GF-D8 (cell line): ENCODE results near the gene RANBP3.

Source experiments
- DNase-seq: peaks from one replicate; lab custom pipeline; 2025; lab: John Stamatoyannopoulos, UW

RANBP3 gene

GRCh38 chr19:5925830-5926427 is 52.0 kb downstream of the RANBP3 start:
- no peak for DNase-seq

DNA sequence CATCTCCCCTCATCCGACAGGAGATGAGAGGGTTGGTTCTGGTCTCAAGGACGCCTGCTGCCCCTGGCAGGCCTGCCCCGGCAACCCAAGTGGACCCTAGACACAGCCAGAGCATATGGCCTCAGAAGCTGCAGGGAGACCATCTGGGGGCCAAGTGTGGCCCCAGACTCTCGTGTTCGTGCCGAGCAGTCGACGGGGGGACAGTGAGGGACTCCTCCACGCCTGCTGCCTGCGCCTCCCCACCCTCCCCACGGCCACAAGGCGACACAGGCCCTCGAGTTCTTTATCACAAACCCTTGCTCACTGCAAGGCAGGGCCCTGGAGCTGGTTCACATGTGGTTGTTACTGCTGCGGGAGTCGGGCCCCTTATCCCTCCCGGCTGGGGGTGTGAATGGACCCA is 54.6 kb downstream of the RANBP3 start:
- no peak for DNase-seq

GRCh38 chr19:5922161-5922545 is 55.8 kb downstream of the RANBP3 start:
- DNase-seq: no peak

GRCh38 chr19:5921516-5922160 is 56.3 kb downstream of the RANBP3 start:
- no peak for DNase-seq

GRCh38 chr19:5918463-5919079 is 59.4 kb downstream of the RANBP3 start:
- no peak for DNase-seq

DNA sequence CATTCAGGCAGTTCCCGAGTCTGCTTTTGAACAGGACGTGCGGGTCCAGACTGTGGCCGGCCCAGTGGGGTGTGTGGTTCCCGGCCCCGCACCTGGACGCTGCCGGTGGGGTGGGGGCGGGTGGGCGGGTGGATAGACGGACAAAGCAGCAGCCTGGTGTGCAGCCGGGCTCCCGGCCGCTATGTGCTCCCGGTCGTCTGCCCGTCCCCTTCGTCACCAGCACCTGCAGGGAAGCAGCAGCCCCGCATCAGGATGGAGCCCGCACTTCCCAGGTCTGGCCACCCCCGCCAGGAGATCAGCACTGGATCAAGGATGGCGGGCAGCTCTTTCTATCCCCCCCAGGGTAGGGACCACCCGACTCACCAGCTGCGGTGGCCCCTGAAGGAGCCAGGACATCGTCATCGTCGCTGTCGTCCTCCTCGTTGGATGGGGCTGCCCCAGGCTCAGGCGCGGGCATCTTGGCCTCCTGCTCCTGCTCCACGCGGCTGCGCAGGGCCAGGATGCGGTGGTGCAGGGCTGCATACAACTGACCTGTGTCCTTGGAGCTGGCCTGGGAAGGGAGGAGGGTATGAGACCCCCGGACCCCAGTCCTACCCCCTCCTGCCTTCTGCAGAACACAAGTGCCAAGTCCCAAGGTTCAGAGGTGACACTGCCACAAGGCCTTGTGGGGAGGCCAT is 60.4 kb downstream of the RANBP3 start:
- DNase-seq: no peak

GRCh38 chr19:5916181-5916708 is 61.7 kb downstream of the RANBP3 start:
- DNase-seq: no peak

DNA sequence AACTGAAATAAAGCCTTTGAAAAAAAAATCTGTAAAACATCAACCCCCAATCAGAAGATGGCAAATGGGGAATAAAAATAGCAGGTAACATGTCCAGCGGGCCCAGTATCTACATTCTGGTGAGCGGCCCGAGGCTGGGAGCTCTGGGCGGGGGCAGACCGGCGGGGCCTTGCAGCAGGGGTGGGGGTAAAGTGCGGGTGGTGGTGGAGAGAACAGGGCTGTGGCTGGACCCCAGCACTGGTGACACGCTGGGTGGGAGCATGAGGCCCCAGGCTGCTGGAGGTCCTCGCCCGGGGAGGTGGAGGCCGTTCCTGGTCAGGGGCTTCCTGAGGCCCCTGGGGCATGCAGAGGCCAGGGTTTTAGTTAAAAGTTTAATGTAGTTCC is 62.2 kb downstream of the RANBP3 start:
- no peak for DNase-seq

DNA sequence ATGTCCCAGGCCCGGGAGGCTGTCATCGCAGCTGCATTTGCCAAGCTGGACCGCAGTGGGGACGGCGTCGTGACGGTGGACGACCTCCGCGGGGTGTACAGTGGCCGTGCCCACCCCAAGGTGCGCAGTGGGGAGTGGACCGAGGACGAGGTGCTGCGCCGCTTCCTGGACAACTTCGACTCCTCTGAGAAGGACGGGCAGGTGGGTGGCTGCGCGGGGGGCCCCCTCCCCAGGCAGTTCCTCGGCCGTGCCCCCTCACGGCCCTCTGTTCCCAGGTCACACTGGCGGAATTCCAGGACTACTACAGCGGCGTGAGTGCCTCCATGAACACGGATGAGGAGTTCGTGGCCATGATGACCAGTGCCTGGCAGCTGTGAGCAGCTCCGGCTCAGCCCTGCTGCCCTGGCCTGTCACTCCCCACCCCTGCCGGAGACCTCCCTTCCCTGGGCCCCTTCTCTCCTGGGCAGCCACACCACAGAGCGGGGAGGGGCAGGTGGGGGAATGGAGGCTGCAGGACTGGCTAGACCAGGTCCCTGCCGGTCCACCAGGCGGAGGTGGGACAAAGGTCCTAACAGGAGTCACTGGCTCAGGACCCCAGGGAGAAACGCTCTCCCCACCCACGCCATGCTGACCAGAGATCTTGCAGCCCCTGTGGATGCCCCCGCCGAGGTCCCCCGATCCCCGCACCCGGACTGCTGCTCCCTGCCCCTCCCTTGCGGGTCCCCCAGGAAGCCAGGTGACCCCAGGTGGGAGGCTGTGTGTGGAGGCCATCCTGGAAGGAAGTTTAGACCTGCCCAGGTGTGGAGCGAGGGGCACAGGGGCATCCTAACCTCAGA is 62.8 kb downstream of the RANBP3 start:
- DNase-seq: no peak

DNA sequence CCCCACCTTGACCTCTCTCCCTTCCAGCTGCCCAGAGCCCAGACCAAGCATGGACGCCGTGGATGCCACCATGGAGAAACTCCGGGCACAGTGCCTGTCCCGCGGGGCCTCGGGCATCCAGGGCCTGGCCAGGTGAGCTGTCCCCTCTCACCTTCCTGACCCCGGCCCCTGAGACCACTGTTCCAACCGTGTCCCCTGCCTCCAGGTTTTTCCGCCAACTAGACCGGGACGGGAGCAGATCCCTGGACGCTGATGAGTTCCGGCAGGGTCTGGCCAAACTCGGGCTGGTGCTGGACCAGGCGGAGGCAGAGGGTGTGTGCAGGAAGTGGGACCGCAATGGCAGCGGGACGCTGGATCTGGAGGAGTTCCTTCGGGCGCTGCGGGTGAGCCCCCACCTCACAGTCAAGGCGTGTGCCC is 63.6 kb downstream of the RANBP3 start:
- DNase-seq: no peak

DNA sequence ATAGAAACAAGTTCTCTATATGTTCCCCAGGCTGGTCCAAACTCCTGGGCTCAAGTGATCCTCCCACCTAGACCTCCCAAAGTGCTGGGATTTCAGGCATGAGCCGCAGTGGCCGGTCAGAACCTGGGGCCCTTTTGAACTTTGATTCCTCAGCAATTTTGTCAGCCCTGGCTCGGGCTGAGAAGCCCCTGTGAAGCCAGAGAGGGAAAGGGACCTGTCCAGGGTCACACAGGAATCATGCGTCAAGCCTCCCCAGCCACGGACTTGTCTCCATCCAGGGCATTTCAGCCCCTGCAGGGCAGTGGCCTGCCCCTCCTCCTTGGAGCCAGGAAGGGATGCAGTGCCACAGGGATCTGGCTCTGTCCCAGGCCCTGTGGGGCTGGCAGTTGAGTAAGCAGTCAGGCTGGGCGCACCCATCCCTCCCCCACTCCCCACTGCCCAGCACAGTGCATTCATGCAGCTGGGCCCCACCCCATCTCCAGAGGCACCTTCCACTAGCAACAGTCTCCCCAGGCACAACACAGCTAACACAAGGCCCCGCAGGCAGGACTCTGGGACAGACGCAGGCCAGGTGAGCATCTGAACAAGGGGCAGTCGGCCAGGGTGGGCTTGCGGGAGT is 64.1 kb downstream of the RANBP3 start, which contains the start of gene CAPS:
Gene CAPS (plus strand): TSS at position 516 of the 619 bp plus-strand sequence. CDS start 153 bp downstream, outside the sequence.
- no peak for DNase-seq

DNA sequence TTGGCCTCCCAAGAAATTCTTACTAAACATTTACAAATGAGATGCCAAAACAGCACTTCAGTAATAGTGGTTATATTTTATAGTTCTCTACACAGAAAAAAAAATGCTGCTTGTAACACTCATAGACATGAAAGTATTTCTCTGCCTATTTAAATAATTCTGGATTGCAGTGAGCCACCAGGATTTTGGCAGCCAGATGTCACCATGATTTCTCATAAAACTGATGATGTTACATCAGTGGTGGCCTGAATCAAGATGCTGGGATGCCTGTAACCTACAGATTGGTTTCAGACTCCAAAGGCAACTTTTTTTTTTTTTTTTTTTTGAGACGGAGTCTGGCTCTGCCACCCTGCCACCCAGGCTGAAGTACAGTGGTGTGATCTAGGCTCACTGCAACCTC is 66.6 kb downstream of the RANBP3 start:
- no peak for DNase-seq

DNA sequence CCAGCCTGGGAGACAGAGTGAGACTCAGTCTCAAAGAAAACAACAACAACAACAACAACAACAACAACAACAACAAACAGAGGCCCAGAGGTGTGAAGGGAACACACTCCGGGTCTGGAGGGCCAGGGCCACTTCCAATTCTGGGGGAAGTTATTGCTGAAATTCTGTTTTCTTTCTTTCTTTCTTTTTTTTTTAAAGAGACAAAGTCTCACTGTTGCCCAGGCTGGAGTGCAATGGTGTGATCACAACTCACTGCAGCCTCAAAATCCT is 67.4 kb downstream of the RANBP3 start:
- no peak for DNase-seq

DNA sequence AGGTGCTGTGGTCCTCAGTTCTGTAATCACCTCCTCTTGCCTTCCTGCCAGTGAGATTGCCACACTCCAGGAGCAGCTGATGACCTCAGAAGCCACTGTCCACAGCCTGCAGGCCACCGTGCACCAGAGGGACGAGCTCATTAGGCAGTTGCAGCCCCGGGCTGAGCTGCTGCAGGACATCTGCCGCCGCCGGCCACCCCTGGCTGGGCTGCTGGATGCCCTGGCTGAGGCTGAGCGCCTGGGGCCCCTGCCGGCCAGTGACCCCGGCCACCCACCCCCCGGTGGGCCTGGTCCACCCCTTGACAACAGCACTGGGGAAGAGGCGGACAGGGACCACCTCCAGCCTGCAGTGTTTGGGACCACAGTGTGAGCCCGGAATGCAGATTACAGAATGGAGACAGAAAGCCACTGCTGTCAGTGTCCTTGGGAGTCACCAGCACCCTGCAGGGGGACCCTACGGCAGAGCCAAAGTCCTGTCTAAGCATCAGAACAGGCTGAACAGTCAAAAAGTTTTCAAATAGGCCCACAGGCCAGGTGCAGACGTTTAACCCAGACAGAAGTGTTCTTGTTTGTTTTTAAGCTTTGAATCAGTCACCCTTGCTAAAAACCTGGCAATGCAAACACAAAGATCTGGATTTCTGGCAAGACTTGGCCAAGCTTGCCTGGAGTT is 69.0 kb downstream of the RANBP3 start:
- DNase-seq: no peak

GRCh38 chr19:5907241-5907640 is 70.7 kb downstream of the RANBP3 start:
- DNase-seq: no peak

- DNase-seq: no peak
Observed at GRCh38 chr19:5905114-5905778, 72.7 kb downstream of the RANBP3 start.

- DNase-seq: peak; percentile 100
Observed at GRCh38 chr19:5904352-5905113, 73.4 kb downstream of the RANBP3 start, which contains the start of gene VMAC. Gene VMAC, plus strand, starts transcription at chr19:5904872. Its CDS starts 19 bp downstream, at chr19:5904891.

- peak; percentile 92 for DNase-seq
Observed at GRCh38 chr19:5903624-5904351, 74.2 kb downstream of the RANBP3 start, which contains the start of gene NDUFA11. Gene NDUFA11, minus strand, starts transcription at chr19:5903790. Its CDS starts 82 bp downstream, at chr19:5903708.
